Measurements from ENCODE around the gene APOM. TPM values are rescaled to one million over a fixed set of nuclear protein-coding genes. Genes with fewer than 3 reads are reported as not detected.
A peak's percentile ranks its signal among the peaks of the same experiment; 100 is the strongest.

Gene APOM
- total RNA-seq, 4 donors from 2014 or later = 0.67 to 2.1 (median 1.1) TPM

DNA sequence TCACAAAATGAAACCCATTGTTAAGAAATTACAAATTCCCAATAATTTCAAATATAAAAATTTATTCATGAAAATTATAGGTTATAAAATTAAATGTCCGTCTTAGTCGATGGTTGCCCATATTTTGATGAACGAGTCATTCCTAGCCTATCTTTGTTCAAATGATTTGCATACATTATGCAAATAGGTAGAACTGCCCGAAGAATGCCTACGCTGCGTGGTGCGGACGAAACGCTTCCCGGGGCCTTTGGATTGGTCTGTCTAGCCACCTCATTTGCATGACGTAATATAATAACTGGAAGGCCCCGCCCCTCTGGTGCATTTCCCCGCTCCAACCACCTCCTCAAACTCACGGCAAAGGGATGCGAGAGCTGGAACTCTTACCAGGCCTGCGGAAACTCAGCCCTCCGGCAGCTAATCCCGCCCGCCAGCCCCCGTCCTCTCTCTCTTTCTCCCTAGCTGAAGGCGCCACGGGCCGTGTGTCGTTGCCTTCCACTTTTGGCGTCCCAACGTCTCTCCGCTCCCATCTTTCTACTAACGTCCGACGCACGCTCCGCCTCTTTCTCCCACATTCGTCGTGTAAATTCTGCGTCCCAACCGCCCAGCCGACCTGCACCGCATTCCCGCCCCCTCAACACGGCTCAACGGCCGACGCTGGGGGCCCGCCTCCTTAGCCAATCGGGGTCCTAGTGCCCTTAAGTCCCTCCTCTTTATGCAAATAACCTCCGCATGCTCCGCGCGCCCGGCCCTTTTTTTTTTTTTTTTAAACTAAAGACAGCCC, 35.7 kb upstream of the APOM start:
- Histone ChIP-seq H3K27ac (peak overlapping the region; percentile 97 to 99 (median 98)), H3K27me3 (no peaks in the 10 kb centered on the region), H3K9me3 (no peaks in the 10 kb centered on the region), H3K4me3 (peak overlapping the region; percentile 80 to 98 (median 86)), H3K4me1 (peaks cover 11 to 35% (median 14%) of the 10 kb centered on the region in 3 donors), H3K36me3 (peaks cover 13 to 18% (median 16%) of the 10 kb centered on the region in 3 donors)
- TF ChIP-seq POLR2A (IDR thresholded peaks at IDR 0.05) = peak in 3 of 4 donors; percentile 85 to 91 (median 88)
- TF ChIP-seq, protein P1, sequence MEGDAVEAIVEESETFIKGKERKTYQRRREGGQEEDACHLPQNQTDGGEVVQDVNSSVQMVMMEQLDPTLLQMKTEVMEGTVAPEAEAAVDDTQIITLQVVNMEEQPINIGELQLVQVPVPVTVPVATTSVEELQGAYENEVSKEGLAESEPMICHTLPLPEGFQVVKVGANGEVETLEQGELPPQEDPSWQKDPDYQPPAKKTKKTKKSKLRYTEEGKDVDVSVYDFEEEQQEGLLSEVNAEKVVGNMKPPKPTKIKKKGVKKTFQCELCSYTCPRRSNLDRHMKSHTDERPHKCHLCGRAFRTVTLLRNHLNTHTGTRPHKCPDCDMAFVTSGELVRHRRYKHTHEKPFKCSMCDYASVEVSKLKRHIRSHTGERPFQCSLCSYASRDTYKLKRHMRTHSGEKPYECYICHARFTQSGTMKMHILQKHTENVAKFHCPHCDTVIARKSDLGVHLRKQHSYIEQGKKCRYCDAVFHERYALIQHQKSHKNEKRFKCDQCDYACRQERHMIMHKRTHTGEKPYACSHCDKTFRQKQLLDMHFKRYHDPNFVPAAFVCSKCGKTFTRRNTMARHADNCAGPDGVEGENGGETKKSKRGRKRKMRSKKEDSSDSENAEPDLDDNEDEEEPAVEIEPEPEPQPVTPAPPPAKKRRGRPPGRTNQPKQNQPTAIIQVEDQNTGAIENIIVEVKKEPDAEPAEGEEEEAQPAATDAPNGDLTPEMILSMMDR (IDR thresholded peaks at IDR 0.05) = peak in 3 of 6 experiments; percentile 13 to 26 (median 25)
- peak; percentile 94 for DNase-seq
- intact Hi-C loops (cut with DNase I) = no loop called here
- 0% methylated on average over 48 to 50 of the region's 50 CpGs for WGBS, 2 donors

DNA sequence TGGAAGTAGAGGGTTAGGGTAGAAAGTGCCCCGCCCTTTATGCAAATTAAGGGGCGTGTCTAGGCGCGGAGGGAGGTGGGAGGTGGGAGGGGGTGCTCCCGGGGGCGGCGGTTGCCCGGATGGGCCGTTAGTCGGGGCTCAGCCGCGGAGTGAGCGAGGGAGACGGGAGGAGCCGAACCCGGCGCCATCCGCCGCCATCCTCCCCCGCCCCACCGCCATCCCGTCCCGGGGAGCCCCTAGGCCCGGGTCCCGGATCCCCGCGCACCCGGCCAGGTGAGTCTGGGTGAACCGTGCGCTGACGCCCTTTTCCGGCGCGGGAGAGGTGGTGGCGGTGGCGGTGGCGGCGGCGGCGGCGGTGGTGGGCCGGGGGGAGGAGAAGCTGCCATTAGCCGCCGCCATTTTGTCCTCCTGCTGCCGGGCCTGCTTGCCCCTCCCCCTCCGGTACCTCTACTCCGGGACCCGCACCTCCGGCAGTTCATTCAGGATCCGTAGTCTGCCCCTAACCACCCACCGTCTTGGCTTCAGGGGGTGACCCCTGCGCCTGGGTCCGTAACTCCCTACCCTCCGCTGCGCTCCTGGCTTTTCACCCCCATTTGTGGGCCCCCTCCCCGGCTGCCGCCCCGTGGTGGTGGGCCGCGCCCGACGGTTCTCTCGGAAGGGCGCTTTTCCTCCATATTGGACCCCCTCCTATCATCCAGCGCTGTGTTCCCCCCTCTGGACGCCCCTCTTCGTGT, 34.9 kb upstream of the APOM start, which contains the start of gene PRRC2A:
PRRC2A (plus strand) TSS at position 130 of the 734 bp plus-strand sequence. CDS start 2,075 bp downstream, outside the sequence.
- TF ChIP-seq, protein P1 (IDR thresholded peaks at IDR 0.05) = no peak
- peak in 3 of 4 donors; percentile 52 to 77 (median 75) for TF ChIP-seq POLR2A (IDR thresholded peaks at IDR 0.05)
- Histone ChIP-seq H3K4me1 (peaks cover 11 to 35% (median 14%) of the 10 kb centered on the region in 3 donors), H3K9me3 (no peaks in the 10 kb centered on the region), H3K36me3 (peaks cover 20 to 26% (median 24%) of the 10 kb centered on the region in 3 donors), H3K27me3 (no peaks in the 10 kb centered on the region), H3K27ac (peak within 1 kb of the TSS; percentile 97 to 99 (median 98)), H3K4me3 (peak within 1 kb of the TSS; percentile 80 to 98 (median 86))
- no peak for DNase-seq
- intact Hi-C loops (cut with DNase I) = no loop called here
- 1 to 6% methylated on average over 15 to 25 of the region's 67 CpGs for WGBS, 2 donors

DNA sequence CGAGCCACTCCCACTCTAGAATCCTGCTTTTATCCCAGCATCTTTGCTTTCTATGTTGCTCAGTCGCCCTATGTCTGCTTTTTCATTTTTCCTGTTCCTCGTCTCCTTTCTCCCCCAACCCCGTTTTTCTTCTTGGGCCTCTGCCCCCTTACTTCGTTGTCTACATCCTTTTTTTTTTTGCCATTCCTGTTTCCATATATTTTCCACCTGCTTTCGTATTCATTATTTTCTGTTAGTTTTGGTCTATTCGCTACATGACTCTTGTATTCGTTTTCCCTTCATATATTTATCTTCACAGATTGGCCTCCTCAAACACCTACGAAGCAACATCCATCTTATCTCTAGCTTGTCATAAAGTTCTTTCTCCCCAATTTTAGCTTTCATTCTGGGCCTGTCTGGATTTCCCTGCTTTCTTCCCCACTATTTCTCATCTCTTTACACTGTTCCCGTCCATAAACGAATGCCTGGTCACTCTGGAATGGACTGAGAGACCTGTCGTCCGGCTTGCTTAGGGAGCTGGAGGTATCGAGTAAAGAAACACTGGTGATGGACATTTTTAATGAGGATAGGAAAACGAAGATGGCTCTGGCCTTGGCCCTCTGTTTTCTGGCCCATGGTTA, 34.3 kb upstream of the APOM start:
- TF ChIP-seq POLR2A (IDR thresholded peaks at IDR 0.05) = no peak
- TF ChIP-seq, protein P1 (IDR thresholded peaks at IDR 0.05) = no peak
- Histone ChIP-seq H3K9me3 (no peaks in the 10 kb centered on the region), H3K4me3 (peak overlapping the region; percentile 80 to 98 (median 86)), H3K4me1 (peaks cover 11 to 35% (median 14%) of the 10 kb centered on the region in 3 donors), H3K27me3 (no peaks in the 10 kb centered on the region), H3K27ac (peak overlapping the region; percentile 97 to 99 (median 98)), H3K36me3 (peaks cover 27 to 32% (median 28%) of the 10 kb centered on the region in 3 donors)
- intact Hi-C loops (cut with DNase I) = no loop called here
- WGBS, 2 donors = 3 to 6% methylated on average over 15 of the region's 15 CpGs
- DNase-seq = no peak

DNA sequence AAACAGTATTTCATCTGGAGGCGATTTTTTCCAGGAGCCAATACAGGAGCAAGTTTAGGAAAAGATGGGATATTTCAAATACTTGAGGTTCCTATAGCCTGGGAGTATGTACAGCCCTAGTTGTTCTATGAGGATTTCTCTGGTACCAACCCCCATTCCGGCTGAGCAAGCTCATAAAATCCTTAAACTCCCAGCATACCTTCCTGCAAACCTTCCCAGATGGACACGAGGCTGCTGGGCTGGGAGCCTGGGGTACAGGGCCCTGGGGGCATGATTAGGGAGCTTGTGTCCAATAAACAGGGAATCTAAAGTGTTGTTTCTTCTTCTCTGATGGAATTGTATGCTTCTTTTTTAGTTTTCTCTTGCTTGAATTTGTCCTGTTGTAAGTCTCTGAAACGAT, 33.7 kb upstream of the APOM start:
- TF ChIP-seq, protein P1 (IDR thresholded peaks at IDR 0.05) = no peak
- TF ChIP-seq POLR2A (IDR thresholded peaks at IDR 0.05) = no peak
- WGBS, 2 donors = 15 to 20% methylated on average over 4 of the region's 4 CpGs
- intact Hi-C loops (cut with DNase I) = no loop called here
- Histone ChIP-seq H3K4me1 (peaks cover 11 to 35% (median 14%) of the 10 kb centered on the region in 3 donors), H3K27ac (peak overlapping the region; percentile 97 to 99 (median 98)), H3K36me3 (peaks cover 33 to 38% (median 34%) of the 10 kb centered on the region in 3 donors), H3K27me3 (no peaks in the 10 kb centered on the region), H3K9me3 (no peaks in the 10 kb centered on the region), H3K4me3 (peak overlapping the region; percentile 80 to 98 (median 86))
- no peak for DNase-seq

Data from esophagus squamous epithelium (tissue), 5 donors.